Stomach (tissue), 9 donors: ENCODE results near the gene ATP11C. TPM values are rescaled to one million over a fixed set of nuclear protein-coding genes. Genes with fewer than 3 reads are reported as not detected.
"Not testable (repeated sequence)": the region's sequence is repeated elsewhere in the genome, so short reads cannot be mapped to it uniquely, and the experiment has no call there.

Experiments
- DNase-seq, 2 donors: peaks; one replicate each; pipeline versions ENCODE4 v3.0.0 to v3.0.0-alpha.2; 2013 to 2019
- H3K27ac ChIP-seq, 5 donors: fragments of 200-600 bp in 4 of 5; sonication (generic) in 4 of 5; one replicate each; pipeline ENCODE4 v1.5.1; 2013 to 2019; ENCODE audit warnings: mild to moderate bottlenecking in 1 of 5, moderate library complexity in 1 of 5
- H3K27me3 ChIP-seq, 3 donors: fragments of 200-600 bp; sonication (generic); one replicate each; pipeline ENCODE4 v1.5.1; 2017 to 2019; ENCODE audit warnings: mixed run types in 1 of 3
- H3K36me3 ChIP-seq, 4 donors: fragments of 200-600 bp; sonication (generic); 1 replicate in 3 of 4; 2 replicates in 1 of 4; pipeline ENCODE4 v1.5.1; 2016 to 2019
- H3K4me1 ChIP-seq, 4 donors: fragments of 200-600 bp; sonication (generic); one replicate each; pipeline ENCODE4 v1.5.1; 2016 to 2019
- H3K4me3 ChIP-seq, 4 donors: fragments of 200-600 bp; sonication (generic) in 3 of 4; one replicate each; pipeline ENCODE4 v1.5.1; 2016 to 2019; ENCODE audit warnings: mild to moderate bottlenecking in 1 of 4
- H3K9me3 ChIP-seq, 4 donors: fragments of 200-600 bp; sonication (generic); one replicate each; pipeline ENCODE4 v1.5.1; 2016 to 2019
- CTCF ChIP-seq, 7 experiments: fragments of 450-650 bp in 4 of 7; fragments of 200-600 bp in 3 of 7; sonication (generic) in 3 of 7; IDR thresholded peaks; one replicate each; pipeline ENCODE4 v1.5.1; 2016 to 2019; ENCODE audit warnings: antibody characterized with exemption in 7 of 7, control low read depth in 2 of 7, mild to moderate bottlenecking in 1 of 7
- EP300 ChIP-seq: sonication (generic); formaldehyde crosslinking; IDR thresholded peaks from one replicate; pipeline ENCODE4 v1.6.1; 2017; ENCODE audit warnings: antibody characterized with exemption
- POLR2A ChIP-seq, 4 donors: fragments of 450-650 bp; IDR thresholded peaks; one replicate each; pipeline ENCODE4 v1.6.1; 2016; ENCODE audit warnings: antibody characterized with exemption in 4 of 4, control low read depth in 2 of 4, mild to moderate bottlenecking in 1 of 4, moderate library complexity in 1 of 4
- POLR2AphosphoS5 ChIP-seq, 3 donors: sonication (generic); formaldehyde crosslinking; IDR thresholded peaks; one replicate each; pipeline ENCODE4 v1.6.1; 2016; ENCODE audit warnings: antibody characterized with exemption in 3 of 3
- WGBS, 5 donors: extraction: QIAGEN DNeasy Blood & Tissue Kit in 3 of 5; methylation state at CpG; one replicate each; pipeline versions ENCODE4 v1.1.5 to v1.1.7; 2013 to 2018; 5-methylcytosine and 5-hydroxymethylcytosine counted together
- intact Hi-C: fragments of 100-400 bp; cut with DNase I; formaldehyde crosslinking; loops from one replicate; pipeline ENCODE4 v1.15.1; 2023; ENCODE audit warnings: low total_unique reads
- polyA plus RNA-seq, 3 donors: library from polyadenylated mRNA; stranded (reverse); fragments of 200-250 nt; gene quantifications; one replicate each; pipeline ENCODE4 v1.2.3, GENCODE V29; 2013
- total RNA-seq, 5 donors: library from RNA; depleted of rRNA; stranded (reverse); fragments of >200 nt; gene quantifications; one replicate each; pipeline versions ENCODE4 v1.1.0 to v1.2.3, GENCODE V29; 2014 to 2016
- donor health status: healthy with polysubstance abuse.
- donor health status: Bipolar disorder and iron deficiency.
- donor health status: healthy.

Gene ATP11C
- total and polyA plus RNA-seq, 8 donors = 3.3 to 46.4 (median 10.9) TPM

DNA sequence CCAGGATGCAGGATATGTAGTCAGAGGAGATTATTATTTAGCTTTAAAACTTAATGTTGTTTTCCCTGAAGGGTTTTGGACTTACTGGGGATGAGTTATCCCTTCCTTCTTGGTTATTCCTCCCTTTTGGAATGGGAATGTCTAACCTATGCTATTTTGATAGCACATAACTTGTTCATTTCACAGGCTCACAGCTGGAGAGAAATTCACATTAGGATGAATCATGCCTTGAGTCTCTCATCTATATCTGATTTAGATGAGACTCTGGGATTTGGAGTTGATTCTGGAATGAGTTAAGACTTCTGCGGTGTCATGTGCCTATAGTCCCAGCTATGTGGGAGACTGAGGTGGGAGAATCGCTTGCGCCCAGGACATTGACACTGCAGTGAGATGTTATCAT, 81.1 kb downstream of the ATP11C start:
- DNase-seq = no peak
- Histone ChIP-seq H3K4me3 (no peak overlapping the region), H3K27me3 (no peaks in the 10 kb centered on the region), H3K36me3 (no peaks in the 10 kb centered on the region), H3K27ac (no peak overlapping the region), H3K4me1 (no peaks in the 10 kb centered on the region), H3K9me3 (no peaks in the 10 kb centered on the region)
- intact Hi-C loops = no loop called here
- TF ChIP-seq POLR2AphosphoS5 (IDR thresholded peaks at IDR 0.05) (no peak), POLR2A (IDR thresholded peaks at IDR 0.05) (no peak)
- WGBS, 5 donors = 93 to 99% (median 96%) methylated on average over 3 of the region's 3 CpGs

GRCh38 chrX:139850968-139851367, 81.9 kb downstream of the ATP11C start:
- intact Hi-C loops = no loop called here
- 57 to 95% (median 87%) methylated on average over 1 to 2 of the region's 2 CpGs for WGBS, 5 donors
- H3K4me1 ChIP-seq = no peaks in the 10 kb centered on the region
- H3K27ac ChIP-seq = no peak overlapping the region
- no peaks in the 10 kb centered on the region for H3K9me3 ChIP-seq
- no peaks in the 10 kb centered on the region for H3K27me3 ChIP-seq
- no peak overlapping the region for H3K4me3 ChIP-seq
- TF ChIP-seq POLR2AphosphoS5 (IDR thresholded peaks at IDR 0.05) (no peak), CTCF (IDR thresholded peaks at IDR 0.05) (no peak), POLR2A (IDR thresholded peaks at IDR 0.05) (no peak), EP300 (no peak)
- no peaks in the 10 kb centered on the region for H3K36me3 ChIP-seq
- DNase-seq = no peak

DNA sequence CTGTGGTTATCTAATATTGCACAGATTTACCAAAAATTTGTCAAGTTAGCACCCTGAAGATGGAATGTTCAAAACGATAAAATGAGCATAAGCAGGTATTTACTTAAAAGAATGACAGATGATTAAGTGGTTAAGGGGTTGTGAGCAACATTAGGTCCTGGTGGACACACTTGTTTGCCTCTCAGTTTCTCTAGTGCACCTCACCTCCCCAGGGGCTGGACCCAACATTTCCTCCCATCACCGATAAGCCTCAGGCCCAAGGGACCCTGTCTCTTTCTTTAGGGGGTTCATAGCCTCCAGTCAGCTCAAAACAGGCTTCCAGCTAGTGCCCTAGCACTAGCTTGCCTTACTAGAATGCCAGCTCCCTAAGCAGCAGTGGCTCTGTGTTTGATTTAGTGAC, 88.0 kb downstream of the ATP11C start:
- no peak overlapping the region for H3K4me3 ChIP-seq
- intact Hi-C loops = no loop called here
- no peaks in the 10 kb centered on the region for H3K36me3 ChIP-seq
- 46 to 63% (median 54%) methylated on average over 1 to 2 of the region's 2 CpGs for WGBS, 5 donors
- H3K9me3 ChIP-seq = no peaks in the 10 kb centered on the region
- H3K4me1 ChIP-seq = peaks cover 0 to 12% (median 4%) of the 10 kb centered on the region in 4 donors
- no peak for DNase-seq
- TF ChIP-seq POLR2AphosphoS5 (IDR thresholded peaks at IDR 0.05) (no peak), POLR2A (IDR thresholded peaks at IDR 0.05) (no peak), EP300 (no peak), CTCF (IDR thresholded peaks at IDR 0.05) (no peak)
- H3K27ac ChIP-seq = no peak overlapping the region
- no peaks in the 10 kb centered on the region for H3K27me3 ChIP-seq

DNA sequence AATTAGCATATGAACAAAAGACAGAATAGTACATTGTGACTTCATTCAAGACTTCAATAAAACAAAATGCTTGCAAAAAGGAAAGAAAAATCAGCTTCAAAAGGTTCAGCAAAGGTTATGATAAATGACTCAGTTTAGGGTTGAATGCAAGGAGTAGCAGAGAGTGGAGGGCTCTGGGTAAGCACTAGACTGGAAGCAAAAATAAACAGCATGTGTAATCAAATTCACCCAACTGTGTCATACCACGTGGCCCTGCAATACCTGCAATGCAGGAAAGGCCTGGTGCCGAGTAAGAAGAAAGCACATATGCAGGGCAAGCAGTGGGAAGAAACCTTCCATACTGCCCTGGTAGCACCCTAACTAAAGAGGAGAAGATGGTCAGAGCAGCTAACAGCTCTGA, 88.7 kb downstream of the ATP11C start:
- peak in 1 of 2 donors; percentile 33 for DNase-seq
- WGBS, 5 donors = 20 to 63% (median 41%) methylated on average over 2 of the region's 2 CpGs
- Histone ChIP-seq H3K27ac (no peak overlapping the region), H3K27me3 (no peaks in the 10 kb centered on the region), H3K4me3 (no peak overlapping the region), H3K4me1 (peaks cover 0 to 12% (median 4%) of the 10 kb centered on the region in 4 donors), H3K36me3 (no peaks in the 10 kb centered on the region), H3K9me3 (peaks cover 0 to 4% (median 0%) of the 10 kb centered on the region in 4 donors)
- intact Hi-C loops = no loop called here
- no peak for TF ChIP-seq POLR2A (IDR thresholded peaks at IDR 0.05)
- no peak for TF ChIP-seq POLR2AphosphoS5 (IDR thresholded peaks at IDR 0.05)
- no peak for TF ChIP-seq CTCF (IDR thresholded peaks at IDR 0.05)
- no peak for TF ChIP-seq EP300

- no peaks in the 10 kb centered on the region for H3K36me3 ChIP-seq
- TF ChIP-seq POLR2A (IDR thresholded peaks at IDR 0.05) (no peak), POLR2AphosphoS5 (IDR thresholded peaks at IDR 0.05) (no peak), EP300 (no peak), CTCF (IDR thresholded peaks at IDR 0.05) (no peak)
- H3K27me3 ChIP-seq = no peaks in the 10 kb centered on the region
- H3K4me3 ChIP-seq = no peak overlapping the region
- whole genome bisulfite sequencing, 5 donors = 53 to 68% (median 62%) methylated on average over 8 of the region's 8 CpGs
- H3K4me1 ChIP-seq = peaks cover 0 to 12% (median 4%) of the 10 kb centered on the region in 4 donors
- peaks cover 0 to 9% (median 3%) of the 10 kb centered on the region in 4 donors for H3K9me3 ChIP-seq
- peak overlapping the region in 2 of 5 donors; percentile 16 to 38 for H3K27ac ChIP-seq
- peak in 1 of 2 donors; percentile 30 for DNase-seq
- intact Hi-C loops = no loop called here
Observed at GRCh38 chrX:139842326-139843185, 90.3 kb downstream of the ATP11C start.

DNA sequence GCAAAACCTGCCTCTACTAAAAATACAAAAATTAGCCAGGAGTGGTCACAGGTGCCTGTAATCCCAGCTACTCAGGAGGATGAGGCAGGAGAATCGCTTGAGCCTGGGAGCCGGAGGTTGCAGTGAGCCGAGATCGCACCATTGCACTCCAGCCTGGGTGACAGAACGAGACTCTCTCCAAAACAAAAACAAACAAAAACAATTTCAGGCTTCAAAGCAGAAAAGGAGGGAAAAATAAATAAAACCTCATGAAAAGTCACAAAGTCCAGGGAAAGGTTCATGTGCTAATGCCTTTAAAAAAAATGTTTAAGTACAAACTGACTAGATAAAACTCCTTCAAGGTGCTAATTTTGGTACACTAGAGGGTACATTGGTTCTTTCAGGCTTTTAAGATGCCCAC, 96.5 kb downstream of the ATP11C start:
- peaks cover 0 to 11% (median 5%) of the 10 kb centered on the region in 4 donors for H3K4me1 ChIP-seq
- H3K27ac ChIP-seq, H3K36me3 ChIP-seq, H3K27me3 ChIP-seq, intact Hi-C loops, DNase-seq, H3K9me3 ChIP-seq, H3K4me3 ChIP-seq: not testable (repeated sequence)
- WGBS, 5 donors = 84 to 93% (median 87%) methylated on average over 5 of the region's 5 CpGs
